ENCODE data around the gene NAV2. TPM values are rescaled to one million over a fixed set of nuclear protein-coding genes. Genes with fewer than 3 reads are reported as not detected.

NAV2 gene
- total RNA-seq, 3 donors from 2014 or later = 21.9 to 65.9 (median 30.9) TPM

- intact Hi-C loops (cut with DNase I, micrococcal nuclease) = no loop called here
- no peaks in the 10 kb centered on the region for H3K4me1 ChIP-seq (ENCODE audit: low read depth)
- DNase-seq (no peak), ATAC-seq (peak; percentile 29)
- H3K9me3 ChIP-seq = no peaks in the 10 kb centered on the region
- no peak for TF ChIP-seq CTCF (IDR thresholded peaks at IDR 0.05)
- no peaks in the 10 kb centered on the region for H3K36me3 ChIP-seq (ENCODE audit: low read depth)
- H3K4me3 ChIP-seq = no peak overlapping the region
Observed at GRCh38 chr11:19978668-19979518, 266.3 kb downstream of the NAV2 start.

GRCh38 chr11:19979519-19979845 lies 266.8 kb downstream of the NAV2 start:
- no peaks in the 10 kb centered on the region for H3K9me3 ChIP-seq
- ATAC-seq = no peak

GRCh38 chr11:19980388-19980787 lies 267.8 kb downstream of the NAV2 start:
- no peak for TF ChIP-seq CTCF (IDR thresholded peaks at IDR 0.05)
- H3K4me3 ChIP-seq = no peak overlapping the region
- H3K36me3 ChIP-seq (ENCODE audit: low read depth) = no peaks in the 10 kb centered on the region
- intact Hi-C loops (cut with DNase I, micrococcal nuclease) = no loop called here
- DNase-seq (no peak), ATAC-seq (no peak)
- H3K9me3 ChIP-seq = no peaks in the 10 kb centered on the region
- H3K4me1 ChIP-seq (ENCODE audit: low read depth) = no peaks in the 10 kb centered on the region

More at GRCh38 chr11:19979519-19979845, 266.8 kb downstream of the NAV2 start:
- TF ChIP-seq CTCF (IDR thresholded peaks at IDR 0.05) = no peak
- intact Hi-C loops (cut with DNase I, micrococcal nuclease) = no loop called here
- Histone ChIP-seq H3K4me1 (ENCODE audit: low read depth) (no peaks in the 10 kb centered on the region), H3K36me3 (ENCODE audit: low read depth) (no peaks in the 10 kb centered on the region), H3K4me3 (no peak overlapping the region)
- DNase-seq = no peak

GRCh38 chr11:19980957-19981669 lies 268.5 kb downstream of the NAV2 start:
- no peak overlapping the region for H3K4me3 ChIP-seq
- DNase-seq (peak in 2 of 3 donors; percentile 12 to 27), ATAC-seq (peak; percentile 84)
- no peaks in the 10 kb centered on the region for H3K9me3 ChIP-seq
- H3K36me3 ChIP-seq (ENCODE audit: low read depth) = no peaks in the 10 kb centered on the region
- H3K4me1 ChIP-seq (ENCODE audit: low read depth) = no peaks in the 10 kb centered on the region
- intact Hi-C loops (cut with DNase I, micrococcal nuclease) = no loop called here
- TF ChIP-seq CTCF (IDR thresholded peaks at IDR 0.05) = no peak

GRCh38 chr11:19982774-19983495 lies 270.3 kb downstream of the NAV2 start:
- intact Hi-C loops (cut with DNase I, micrococcal nuclease) = no loop called here
- no peaks in the 10 kb centered on the region for H3K9me3 ChIP-seq
- no peak for ATAC-seq
- no peaks in the 10 kb centered on the region for H3K36me3 ChIP-seq (ENCODE audit: low read depth)
- H3K4me3 ChIP-seq = no peak overlapping the region
- no peak for TF ChIP-seq CTCF (IDR thresholded peaks at IDR 0.05)
- DNase-seq = no peak
- H3K4me1 ChIP-seq (ENCODE audit: low read depth) = no peaks in the 10 kb centered on the region

Measured in mucosa of descending colon (tissue), 3 donors.